MCF 10A (cell line): ENCODE results near the gene CAST. TPM values are rescaled to one million over a fixed set of nuclear protein-coding genes. Genes with fewer than 3 reads are reported as not detected.

Experiments used
- BruUV-seq: library from RNA; stranded (reverse); fragments of 400-500 nt; replicated peaks from 2 replicates; lab custom pipeline; 2021; lab: Mats Ljungman, UMichigan
- CTCF ChIA-PET: fragments of 300-600 bp; sonication (Branson Sonifier 250); formaldehyde crosslinking; extraction: SDS; loops from one replicate; lab custom pipeline; 2021; ENCODE audit warnings: antibody characterized with exemption, inconsistent platforms; lab: Yijun Ruan, JAX
- POLR2A ChIA-PET: fragments of 300-600, 350-650 bp; sonication (Branson Sonifier 250); formaldehyde crosslinking; extraction: SDS; loops from one replicate; lab custom pipeline; 2020; ENCODE audit warnings: antibody characterized with exemption, inconsistent platforms; lab: Yijun Ruan, JAX
- DNase-seq: peaks from one replicate; pipeline ENCODE4 v3.0.0-alpha.2; 2018; ENCODE audit not compliant: unreplicated experiment
- H3K27ac Mint-ChIP-seq: one replicate; pipeline ENCODE4 v1.8.0; 2022; ENCODE audit warnings: mild to moderate bottlenecking, low read depth, mixed read lengths; ENCODE audit not compliant: unreplicated experiment
- H3K27me3 Mint-ChIP-seq: one replicate; pipeline ENCODE4 v1.8.0; 2022; ENCODE audit warnings: mixed read lengths; ENCODE audit not compliant: insufficient read depth, unreplicated experiment
- H3K36me3 Mint-ChIP-seq: one replicate; pipeline ENCODE4 v1.8.0; 2022; ENCODE audit warnings: mild to moderate bottlenecking, moderate library complexity, mixed read lengths; ENCODE audit not compliant: insufficient read depth, unreplicated experiment
- H3K4me1 Mint-ChIP-seq: one replicate; pipeline ENCODE4 v1.8.0; 2022; ENCODE audit warnings: mixed read lengths; ENCODE audit not compliant: insufficient read depth, unreplicated experiment
- H3K4me3 Mint-ChIP-seq: one replicate; pipeline ENCODE4 v1.8.0; 2022; ENCODE audit warnings: mild to moderate bottlenecking, moderate library complexity, mixed read lengths; ENCODE audit not compliant: unreplicated experiment
- H3K9me3 Mint-ChIP-seq: one replicate; pipeline ENCODE4 v1.8.0; 2022; ENCODE audit warnings: mixed read lengths; ENCODE audit not compliant: unreplicated experiment
- CTCF ChIP-seq: fragments of 200-600 bp; IDR thresholded peaks from one replicate; pipeline ENCODE4 v1.8.0; 2022; ENCODE audit warnings: antibody characterized with exemption, mild to moderate bottlenecking; ENCODE audit not compliant: unreplicated experiment
- intact Hi-C: fragments of 100-400 bp; cut with micrococcal nuclease; formaldehyde crosslinking; loops from 2 replicates; pipeline ENCODE4 v1.14.1; 2022
- total RNA-seq: library from RNA; stranded (reverse); gene quantifications from 2 replicates; pipeline ENCODE4 v1.2.3, GENCODE V29; 2022

CAST gene
- total RNA-seq, 1 experiment from 2014 or later = 351 TPM

- H3K27ac Mint-ChIP-seq = peak overlapping the region; percentile 65
These were observed 29.5 kb downstream of the CAST start for GRCh38 chr5:96691503-96692303.

GRCh38 chr5:96692441-96692840 is 30.3 kb downstream of the CAST start:
- no peak for DNase-seq
- TF ChIP-seq CTCF = no peak
- POLR2A ChIA-PET = interaction anchor here (0.9 to 6.2 kb wide), 10 partner anchors 10 to 83 kb away, joined by 3 to 96 read pairs (median 10); partner anchors contain the start of gene CAST

More at GRCh38 chr5:96691503-96692303, 29.5 kb downstream of the CAST start:
- TSS peak; percentile 75 for BruUV-seq
- no peak for TF ChIP-seq CTCF
- Mint-ChIP-seq H3K4me3 (no peak overlapping the region), H3K27me3 (no peaks in the 10 kb centered on the region), H3K36me3 (peaks cover 17% of the 10 kb centered on the region), H3K4me1 (peaks cover 23% of the 10 kb centered on the region), H3K9me3 (no peaks in the 10 kb centered on the region)
- POLR2A ChIA-PET = interaction anchor here (0.6 to 6.2 kb wide), 18 partner anchors 10 to 394 kb away, joined by 3 to 96 read pairs (median 5); partner anchors contain the start of gene CAST
- DNase-seq = peak; percentile 74
- CTCF ChIA-PET = interaction anchor here (0.5 to 2.1 kb wide), 15 partner anchors 10 to 960 kb away, joined by 3 to 24 read pairs (median 5); no protein-coding TSS in a partner anchor
- intact Hi-C loops = no loop called here

GRCh38 chr5:96699186-96699820 is 37.1 kb downstream of the CAST start:
- Mint-ChIP-seq H3K27me3 (no peaks in the 10 kb centered on the region), H3K4me3 (no peak overlapping the region), H3K36me3 (peaks cover 40% of the 10 kb centered on the region), H3K4me1 (peaks cover 34% of the 10 kb centered on the region), H3K27ac (peak overlapping the region; percentile 97), H3K9me3 (no peaks in the 10 kb centered on the region)
- CTCF ChIA-PET = interaction anchor here (0.8 kb wide), 2 partner anchors 17 to 183 kb away, joined by 4 read pairs; no protein-coding TSS in a partner anchor
- POLR2A ChIA-PET = interaction anchor here (0.7 to 7.8 kb wide), 7 partner anchors 8 to 810 kb away, joined by 3 to 169 read pairs (median 5); partner anchors contain the start of gene CAST
- no peak for DNase-seq
- intact Hi-C loops = no loop called here
- TF ChIP-seq CTCF = no peak
- no TSS peak for BruUV-seq

More at GRCh38 chr5:96692441-96692840, 30.3 kb downstream of the CAST start:
- Mint-ChIP-seq H3K4me1 (peaks cover 18% of the 10 kb centered on the region), H3K36me3 (peaks cover 24% of the 10 kb centered on the region), H3K9me3 (no peaks in the 10 kb centered on the region), H3K4me3 (no peak overlapping the region), H3K27me3 (no peaks in the 10 kb centered on the region), H3K27ac (peak overlapping the region; percentile 14)
- intact Hi-C loops = no loop called here
- CTCF ChIA-PET = interaction anchor here (0.5 to 2.1 kb wide), 16 partner anchors 9 to 1032 kb away, joined by 3 to 24 read pairs (median 4); no protein-coding TSS in a partner anchor
- no TSS peak for BruUV-seq
